HCT116 (cell line): ENCODE results near the gene VAMP1.

Experiments used
- EZH2phosphoT487 ChIP-seq: fragments of 200-600 bp; IDR thresholded peaks from 2 replicates; pipeline ENCODE4 v1.6.1; 2018; ENCODE audit warnings: antibody characterized with exemption, borderline replicate concordance
- POLR2AphosphoS5 ChIP-seq: IDR thresholded peaks from 2 replicates; pipeline ENCODE4 v1.6.1; 2011; ENCODE audit warnings: mild to moderate bottlenecking, low read depth, low read length, moderate library complexity
- SIN3A ChIP-seq: IDR thresholded peaks from 2 replicates; pipeline ENCODE4 v1.6.1; 2012; ENCODE audit warnings: low read depth
- TF ChIP-seq, protein P1 (sequence below): IDR thresholded peaks from 2 replicates; pipeline ENCODE4 v1.6.1; 2012

DNA sequence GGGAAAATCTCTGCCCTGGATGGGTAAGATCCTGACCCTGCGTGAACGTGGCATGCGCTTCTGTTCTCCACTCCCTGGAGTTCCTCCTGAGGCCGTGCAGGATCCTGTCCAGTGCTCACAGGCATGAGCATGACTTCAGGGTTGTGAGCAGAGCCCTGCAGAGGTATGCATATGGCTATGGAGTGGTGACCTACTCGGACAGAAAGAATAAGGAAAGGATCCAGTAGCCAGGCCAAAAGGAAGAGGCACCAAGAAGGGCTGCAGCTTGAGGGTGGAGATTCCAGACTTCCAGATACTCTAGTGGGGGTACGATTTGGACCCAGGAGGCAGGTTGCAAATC is 46.5 kb downstream of the VAMP1 start:
- TF ChIP-seq, protein P1, sequence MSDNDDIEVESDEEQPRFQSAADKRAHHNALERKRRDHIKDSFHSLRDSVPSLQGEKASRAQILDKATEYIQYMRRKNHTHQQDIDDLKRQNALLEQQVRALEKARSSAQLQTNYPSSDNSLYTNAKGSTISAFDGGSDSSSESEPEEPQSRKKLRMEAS, result no peak
- TF ChIP-seq SIN3A, result no peak
- no peak for TF ChIP-seq EZH2phosphoT487
- no peak for TF ChIP-seq POLR2AphosphoS5
